Sigmoid colon (tissue), 4 donors: Measurements from ENCODE around the gene IRGQ.

Source experiments
- CTCF ChIP-seq, 4 experiments: fragments of 450-650 bp in 3 of 4; fragments of 200-600 bp in 1 of 4; IDR thresholded peaks; one replicate each; pipeline ENCODE4 v1.5.1; 2016 to 2019; ENCODE audit warnings: antibody characterized with exemption in 4 of 4, mild to moderate bottlenecking in 3 of 4, moderate library complexity in 2 of 4
- EP300 ChIP-seq, 4 donors: sonication (generic); formaldehyde crosslinking; IDR thresholded peaks; one replicate each; pipeline ENCODE4 v1.6.1; 2017; ENCODE audit warnings: antibody characterized with exemption in 4 of 4
- POLR2A ChIP-seq, 2 donors: fragments of 450-650 bp; IDR thresholded peaks; one replicate each; pipeline ENCODE4 v1.6.1; 2016; ENCODE audit warnings: antibody characterized with exemption in 2 of 2, mild to moderate bottlenecking in 2 of 2, moderate library complexity in 2 of 2

GRCh38 chr19:43638214-43638994, 42.5 kb upstream of the IRGQ start:
- TF ChIP-seq CTCF (IDR thresholded peaks at IDR 0.05) (no peak), POLR2A (IDR thresholded peaks at IDR 0.05) (no peak), EP300 (IDR thresholded peaks at IDR 0.05) (no peak)
